Heart left ventricle (tissue), 13 donors: ENCODE data around the gene NEDD4L.

Experiments
- POLR2A ChIP-seq, 2 donors: fragments of 450-650 bp; IDR thresholded peaks; one replicate each; pipeline ENCODE4 v1.6.1; 2017; ENCODE audit warnings: antibody characterized with exemption in 2 of 2, mild to moderate bottlenecking in 2 of 2, moderate library complexity in 2 of 2
- TF ChIP-seq, protein P1 (sequence below), 12 donors: fragments of 200-600 bp; sonication (generic) in 4 of 12; IDR thresholded peaks; one replicate each; pipeline versions ENCODE4 v1.5.0 to v1.8.0; 2018 to 2022; ENCODE audit warnings: antibody characterized with exemption in 12 of 12, mild to moderate bottlenecking in 5 of 12
- donor health status: ischemic (EF 13 %, LVEDD 7.1; RV severe dilation, severe dysfunction).
- donor health status: DM: no; HTN: yes; CAD: no.
- donor health status: DM: no; HTN: no; CAD: no.
- donor health status: ischemic (EF 25% LVEDD 6.9; RV normal size, moderate dysfunction).
- donor health status: ischemic (EF 25% LVEDD 5.7; RV mildly dilated, moderate dysfunction).
- donor health status: ischemic (EF 35%, LVEDD 5.7; RV mildly dilated, moderate dysfunction).
- donor health status: nonischemic (EF 11% LVEDD 7.7; RV severe dilation, severe dysfunction).
- donor health status: DM: yes; HTN: yes; CAD: no.
- donor health status: PGD.
- donor health status: ischemic (EF 29% LVEDD 5.4; RV normal size, mild dysfunction).
- donor health status: nonischemic (EF 23%, LVEDD 6.1; RV moderate dilation, normal function).

DNA sequence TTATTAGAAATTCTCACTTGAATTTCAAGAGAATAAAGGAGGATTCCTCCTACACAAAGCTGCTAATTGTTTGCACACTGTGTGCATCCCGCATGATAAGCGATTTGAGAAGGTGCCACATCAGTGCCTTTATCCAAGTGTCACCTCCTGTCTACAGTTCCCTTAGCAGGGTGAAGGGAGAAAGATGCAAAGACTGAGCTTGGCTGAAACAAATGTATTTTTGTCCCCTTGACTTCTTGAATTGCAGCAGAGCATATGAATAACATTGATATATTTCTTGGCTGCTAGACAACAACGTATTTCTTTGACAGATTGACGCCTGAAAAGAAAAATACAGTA, 255.1 kb downstream of the NEDD4L start:
- TF ChIP-seq, protein P1, sequence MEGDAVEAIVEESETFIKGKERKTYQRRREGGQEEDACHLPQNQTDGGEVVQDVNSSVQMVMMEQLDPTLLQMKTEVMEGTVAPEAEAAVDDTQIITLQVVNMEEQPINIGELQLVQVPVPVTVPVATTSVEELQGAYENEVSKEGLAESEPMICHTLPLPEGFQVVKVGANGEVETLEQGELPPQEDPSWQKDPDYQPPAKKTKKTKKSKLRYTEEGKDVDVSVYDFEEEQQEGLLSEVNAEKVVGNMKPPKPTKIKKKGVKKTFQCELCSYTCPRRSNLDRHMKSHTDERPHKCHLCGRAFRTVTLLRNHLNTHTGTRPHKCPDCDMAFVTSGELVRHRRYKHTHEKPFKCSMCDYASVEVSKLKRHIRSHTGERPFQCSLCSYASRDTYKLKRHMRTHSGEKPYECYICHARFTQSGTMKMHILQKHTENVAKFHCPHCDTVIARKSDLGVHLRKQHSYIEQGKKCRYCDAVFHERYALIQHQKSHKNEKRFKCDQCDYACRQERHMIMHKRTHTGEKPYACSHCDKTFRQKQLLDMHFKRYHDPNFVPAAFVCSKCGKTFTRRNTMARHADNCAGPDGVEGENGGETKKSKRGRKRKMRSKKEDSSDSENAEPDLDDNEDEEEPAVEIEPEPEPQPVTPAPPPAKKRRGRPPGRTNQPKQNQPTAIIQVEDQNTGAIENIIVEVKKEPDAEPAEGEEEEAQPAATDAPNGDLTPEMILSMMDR (IDR thresholded peaks at IDR 0.05) = no peak
- no peak for TF ChIP-seq POLR2A (IDR thresholded peaks at IDR 0.05)
